HG03025 (cell line): Measurements from ENCODE around the gene CADPS2.
"Not testable (repeated sequence)": the region's sequence is repeated elsewhere in the genome, so short reads cannot be mapped to it uniquely, and the experiment has no call there.

Experiments
- ATAC-seq: cut with Tn5 transposase; IDR thresholded peaks from one replicate; pipeline ENCODE4 v1.9.1; 2021; ENCODE audit warnings: mild to moderate bottlenecking, moderate library complexity; ENCODE audit not compliant: unreplicated experiment, low FRiP score

Gene CADPS2

DNA sequence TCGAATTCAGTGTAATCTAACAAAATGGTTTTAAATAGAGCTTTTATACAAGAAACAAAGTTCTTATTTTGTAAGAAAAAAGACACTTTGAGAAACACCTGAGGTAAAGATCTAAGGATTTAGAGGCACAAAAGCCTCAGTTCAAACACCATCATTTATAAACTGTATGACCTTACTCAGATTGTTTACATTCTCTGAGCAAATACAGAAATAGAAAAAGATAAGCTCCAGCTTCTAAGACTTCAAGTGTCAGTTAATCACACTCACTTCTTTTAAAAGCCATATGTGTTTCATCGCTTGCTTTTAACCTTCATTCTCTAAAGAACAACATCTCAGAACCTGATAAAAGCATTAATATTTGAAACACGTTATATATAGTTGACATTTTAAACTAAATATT is 27.9 kb downstream of the CADPS2 start:
- ATAC-seq = no peak

DNA sequence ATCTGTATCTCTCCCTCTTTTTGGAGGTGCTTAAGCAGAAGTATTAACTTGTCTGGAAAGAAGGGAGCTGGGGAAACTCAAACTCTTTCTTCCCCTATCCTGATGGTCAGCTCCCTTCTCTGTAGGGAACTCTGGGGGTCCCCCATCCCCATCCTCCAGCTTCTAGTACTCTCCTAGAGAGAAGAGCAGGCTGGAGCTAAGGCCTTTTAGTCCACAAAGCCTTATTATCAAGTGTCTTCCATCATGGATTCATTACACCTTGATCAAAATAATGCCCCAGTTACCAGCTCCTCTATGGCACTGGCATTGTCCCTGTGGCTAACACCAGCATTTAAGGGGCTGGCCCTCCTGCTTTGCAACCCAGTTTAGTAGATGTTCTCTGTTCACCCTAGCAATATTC is 35.7 kb downstream of the CADPS2 start:
- ATAC-seq = no peak

GRCh38 chr7:122849957-122850328 is 36.3 kb downstream of the CADPS2 start:
- ATAC-seq = no peak

DNA sequence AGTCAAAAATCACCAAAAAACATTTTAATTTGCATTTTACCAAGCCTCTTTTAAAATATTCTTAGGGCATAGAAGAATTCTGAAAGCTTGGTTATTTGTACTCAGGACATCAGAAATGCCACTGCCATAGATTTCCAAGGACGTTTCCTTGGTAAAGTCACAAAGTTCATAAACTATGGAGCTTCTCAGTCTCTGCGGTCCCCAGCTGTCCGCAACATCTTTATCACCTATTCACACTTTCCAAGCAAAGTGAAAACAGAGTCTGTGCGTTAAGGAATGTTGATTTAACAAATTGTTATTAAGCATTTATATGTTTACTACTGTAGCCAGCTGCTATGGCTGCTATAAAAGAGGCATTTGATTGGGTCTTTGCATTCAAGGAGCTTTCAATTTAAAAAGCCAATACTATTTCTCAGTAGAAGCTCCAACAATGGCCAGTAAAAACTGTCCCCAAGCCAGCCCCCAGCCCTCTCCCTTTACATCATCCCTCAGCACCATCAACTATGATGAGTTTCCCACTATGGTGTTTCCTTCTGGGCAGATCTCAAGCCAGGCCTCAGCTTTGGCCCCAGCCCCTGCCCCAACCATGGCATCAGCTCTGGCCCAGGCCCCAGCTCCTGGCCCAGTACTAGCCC is 36.8 kb downstream of the CADPS2 start:
- ATAC-seq = no peak

GRCh38 chr7:122847871-122848473 is 38.3 kb downstream of the CADPS2 start:
- ATAC-seq = no peak

GRCh38 chr7:122846591-122846990 is 39.7 kb downstream of the CADPS2 start:
- no peak for ATAC-seq

DNA sequence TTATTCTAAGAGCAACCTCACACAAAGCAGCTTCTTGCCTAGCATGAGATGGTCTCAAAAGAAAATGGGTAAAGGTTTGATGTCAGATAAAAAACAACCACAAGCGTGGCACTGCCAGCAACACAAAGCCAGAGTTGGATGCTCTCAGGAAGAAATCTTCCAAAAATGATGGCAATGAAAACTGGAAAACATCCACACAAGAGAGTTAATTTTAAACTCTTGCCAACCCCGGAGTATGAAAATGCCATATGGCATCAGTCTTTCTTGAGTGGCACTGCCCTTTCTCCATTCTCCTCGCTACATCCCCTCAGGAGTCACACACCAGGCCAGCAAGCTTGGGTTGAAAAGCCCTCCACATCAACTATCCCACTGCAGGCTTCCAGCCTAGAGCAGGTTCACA is 41.0 kb downstream of the CADPS2 start:
- no peak for ATAC-seq

DNA sequence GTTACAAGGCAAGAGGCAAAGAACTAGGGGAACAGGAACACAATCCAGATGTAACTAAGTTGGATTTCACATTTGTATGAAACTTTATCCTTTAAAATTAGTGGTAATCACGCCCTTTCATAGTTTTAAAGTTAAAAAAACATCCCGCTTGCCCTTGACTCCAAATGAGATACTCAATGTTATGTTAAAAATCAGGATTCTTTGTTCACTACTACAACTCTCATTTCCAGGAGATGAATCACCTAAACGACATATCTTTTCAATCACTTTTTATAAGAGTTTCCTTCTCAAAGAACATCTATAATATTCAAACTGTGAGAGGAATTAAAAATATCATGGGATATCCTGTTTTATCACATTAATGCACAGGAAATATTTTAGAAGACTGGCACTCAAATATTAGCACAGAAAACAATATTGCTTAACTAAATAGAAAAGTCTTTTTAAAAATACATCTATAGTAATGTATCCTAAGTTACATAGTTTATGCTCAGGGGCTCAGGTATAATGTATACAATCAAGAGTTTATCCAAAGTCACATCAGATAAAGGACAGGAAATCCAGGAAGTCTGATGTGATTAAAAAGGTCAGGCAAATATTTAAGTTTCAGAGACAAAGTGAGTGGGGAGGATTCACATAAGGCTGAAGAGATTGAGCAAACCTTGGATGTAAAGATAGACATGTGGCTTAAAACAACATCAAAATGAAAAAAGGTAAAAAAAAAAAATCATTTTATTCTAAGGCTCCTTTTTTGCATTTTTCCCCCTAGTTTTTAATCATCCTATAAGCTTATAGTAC is 41.9 kb downstream of the CADPS2 start:
- ATAC-seq = no peak

- no peak for ATAC-seq
Measured at GRCh38 chr7:122842971-122843370, 43.3 kb downstream of the CADPS2 start.

DNA sequence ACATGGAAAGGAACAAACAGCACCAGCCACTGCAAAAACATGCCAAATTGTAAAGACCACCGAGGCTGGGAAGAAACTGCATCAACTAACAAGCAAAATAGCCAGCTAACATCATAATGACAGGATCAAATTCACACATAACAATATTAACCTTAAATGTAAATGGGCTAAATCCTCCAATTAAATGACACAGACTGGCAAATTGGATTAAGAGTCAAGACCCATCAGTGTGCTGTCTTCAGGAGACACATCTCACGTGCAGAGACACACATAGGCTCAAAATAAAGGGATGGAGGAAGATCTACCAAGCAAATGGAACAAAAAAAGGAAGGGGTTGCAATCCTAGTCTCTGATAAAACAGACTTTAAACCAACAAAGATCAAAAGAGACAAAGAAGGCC is 50.0 kb downstream of the CADPS2 start:
- not testable (repeated sequence) for ATAC-seq

GRCh38 chr7:122834571-122834942 is 51.7 kb downstream of the CADPS2 start:
- ATAC-seq = not testable (repeated sequence)

GRCh38 chr7:122833888-122834570 is 52.2 kb downstream of the CADPS2 start:
- no peak for ATAC-seq

- no peak for ATAC-seq
Measured at GRCh38 chr7:122831436-122831835, 54.8 kb downstream of the CADPS2 start.

DNA sequence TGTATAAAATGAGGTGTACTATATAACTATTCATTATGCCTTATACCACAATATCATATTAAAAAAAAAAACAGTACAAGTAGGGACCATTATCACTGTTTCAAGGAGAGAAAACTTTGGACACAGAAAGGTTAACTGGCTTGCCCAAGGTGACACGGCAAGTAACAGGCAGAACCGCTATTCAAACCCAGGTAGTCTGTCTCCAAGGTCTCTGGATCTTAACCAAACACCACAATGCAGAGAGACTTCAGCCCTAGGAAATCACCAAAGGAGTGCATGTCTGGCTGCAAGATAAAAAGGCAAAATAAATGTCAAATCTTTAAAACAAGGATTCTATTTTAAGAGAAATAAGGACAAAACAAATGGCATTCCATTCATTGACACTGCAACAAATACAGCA is 56.3 kb downstream of the CADPS2 start:
- ATAC-seq = no peak

DNA sequence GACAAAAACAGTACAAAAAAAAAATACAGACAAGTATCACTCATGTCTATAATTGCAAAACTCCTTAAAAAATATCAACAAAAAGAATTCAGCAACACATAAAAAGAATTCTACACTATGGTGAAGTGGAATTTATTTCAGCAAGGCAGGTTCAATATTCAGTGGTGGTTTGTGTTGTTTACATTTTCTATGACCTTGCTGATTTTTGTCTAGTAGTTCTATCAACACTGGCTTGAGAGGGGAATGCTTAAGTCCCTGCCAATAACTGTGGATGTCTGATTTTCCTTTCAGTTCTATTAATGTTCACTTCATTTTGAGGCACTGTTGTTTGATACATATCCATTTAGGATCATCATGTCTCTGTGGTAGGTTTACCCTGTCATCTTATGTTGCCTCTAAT is 58.5 kb downstream of the CADPS2 start:
- ATAC-seq = no peak

DNA sequence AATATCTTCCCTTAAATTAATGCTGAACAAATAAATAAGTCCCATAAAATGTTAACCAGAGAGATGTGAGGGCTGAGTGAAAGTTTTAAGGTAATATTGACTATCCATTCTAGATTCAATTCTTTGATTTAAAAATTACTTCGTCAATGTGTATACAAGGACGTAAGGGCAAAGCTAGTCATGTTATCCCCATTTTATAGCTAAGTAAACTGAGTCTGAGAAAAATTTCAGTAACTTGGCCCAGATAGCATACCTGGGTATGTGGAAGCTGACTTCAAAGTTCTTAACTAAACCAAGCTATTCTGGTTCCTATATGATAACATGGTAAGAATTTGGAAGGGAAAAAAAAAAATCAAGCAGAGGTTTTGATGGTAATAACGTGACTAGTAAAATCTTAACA is 72.4 kb downstream of the CADPS2 start:
- no peak for ATAC-seq

GRCh38 chr7:122803851-122804250 is 82.4 kb downstream of the CADPS2 start:
- ATAC-seq = no peak

DNA sequence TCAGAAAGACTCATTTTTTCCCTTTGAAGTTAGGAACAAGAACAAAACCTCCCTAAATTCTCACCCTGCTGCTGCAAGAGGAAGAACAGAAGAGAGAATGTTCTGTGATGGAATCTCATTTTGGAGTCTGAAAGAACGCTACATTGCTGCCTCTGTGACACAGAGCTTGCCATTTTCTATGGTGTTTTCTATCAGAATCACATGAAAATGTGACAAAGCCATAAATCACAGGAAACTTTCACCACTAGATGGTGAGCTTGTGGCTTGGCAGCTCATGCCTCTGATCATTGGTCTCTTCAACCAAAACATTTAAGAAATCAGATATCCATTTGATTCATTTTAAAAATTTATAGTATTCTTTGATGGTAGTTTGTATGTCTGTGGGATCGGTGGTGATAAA is 82.9 kb downstream of the CADPS2 start:
- no peak for ATAC-seq

- no peak for ATAC-seq
Measured at GRCh38 chr7:122802301-122802751, 83.9 kb downstream of the CADPS2 start.

- no peak for ATAC-seq
Measured at GRCh38 chr7:122791959-122792545, 94.2 kb downstream of the CADPS2 start.

GRCh38 chr7:122790591-122790990 is 95.7 kb downstream of the CADPS2 start:
- ATAC-seq = no peak
